ENCODE data around the gene GCLC.

The GCLC gene

DNA sequence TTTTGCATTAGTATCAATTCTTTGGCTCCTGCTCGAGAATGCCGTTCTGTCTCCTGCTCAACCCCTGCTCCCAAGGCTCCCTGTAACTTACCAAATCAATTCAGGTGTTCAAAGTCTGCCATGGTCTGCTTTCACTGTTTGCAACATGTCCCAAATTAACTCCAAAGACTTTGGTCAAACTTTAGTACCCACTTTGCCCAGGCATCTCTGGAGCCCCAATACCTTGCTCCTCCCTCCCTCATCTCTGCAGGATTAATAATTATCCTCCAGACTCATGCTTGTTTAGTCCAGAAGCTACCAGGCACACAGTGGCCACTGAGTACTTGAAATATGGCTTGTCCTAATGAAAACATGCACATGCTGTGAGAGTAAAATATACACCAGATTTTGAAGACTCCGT, 30.2 kb downstream of the GCLC start:
- Histone ChIP-seq H3K79me2 (no peaks in the 10 kb centered on the region), H3K9me3 (ENCODE audit: control insufficient read depth, low read length) (no peaks in the 10 kb centered on the region), H3K4me1 (no peaks in the 10 kb centered on the region), H3K36me3 (ENCODE audit: control insufficient read depth, insufficient read depth, low read length) (no peaks in the 10 kb centered on the region), H3K4me2 (ENCODE audit: low read length) (no peak overlapping the region), H2AFZ (no peak overlapping the region), H3K4me3 (ENCODE audit: low read depth, low read length) (no peak overlapping the region), H3K27ac (no peak overlapping the region), H3K9ac (no peak overlapping the region), H3K27me3 (ENCODE audit: control insufficient read depth, insufficient read depth, low read length) (no peaks in the 10 kb centered on the region)
- TF ChIP-seq, protein P1, sequence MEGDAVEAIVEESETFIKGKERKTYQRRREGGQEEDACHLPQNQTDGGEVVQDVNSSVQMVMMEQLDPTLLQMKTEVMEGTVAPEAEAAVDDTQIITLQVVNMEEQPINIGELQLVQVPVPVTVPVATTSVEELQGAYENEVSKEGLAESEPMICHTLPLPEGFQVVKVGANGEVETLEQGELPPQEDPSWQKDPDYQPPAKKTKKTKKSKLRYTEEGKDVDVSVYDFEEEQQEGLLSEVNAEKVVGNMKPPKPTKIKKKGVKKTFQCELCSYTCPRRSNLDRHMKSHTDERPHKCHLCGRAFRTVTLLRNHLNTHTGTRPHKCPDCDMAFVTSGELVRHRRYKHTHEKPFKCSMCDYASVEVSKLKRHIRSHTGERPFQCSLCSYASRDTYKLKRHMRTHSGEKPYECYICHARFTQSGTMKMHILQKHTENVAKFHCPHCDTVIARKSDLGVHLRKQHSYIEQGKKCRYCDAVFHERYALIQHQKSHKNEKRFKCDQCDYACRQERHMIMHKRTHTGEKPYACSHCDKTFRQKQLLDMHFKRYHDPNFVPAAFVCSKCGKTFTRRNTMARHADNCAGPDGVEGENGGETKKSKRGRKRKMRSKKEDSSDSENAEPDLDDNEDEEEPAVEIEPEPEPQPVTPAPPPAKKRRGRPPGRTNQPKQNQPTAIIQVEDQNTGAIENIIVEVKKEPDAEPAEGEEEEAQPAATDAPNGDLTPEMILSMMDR (IDR thresholded peaks at IDR 0.05), result no peak

DNA sequence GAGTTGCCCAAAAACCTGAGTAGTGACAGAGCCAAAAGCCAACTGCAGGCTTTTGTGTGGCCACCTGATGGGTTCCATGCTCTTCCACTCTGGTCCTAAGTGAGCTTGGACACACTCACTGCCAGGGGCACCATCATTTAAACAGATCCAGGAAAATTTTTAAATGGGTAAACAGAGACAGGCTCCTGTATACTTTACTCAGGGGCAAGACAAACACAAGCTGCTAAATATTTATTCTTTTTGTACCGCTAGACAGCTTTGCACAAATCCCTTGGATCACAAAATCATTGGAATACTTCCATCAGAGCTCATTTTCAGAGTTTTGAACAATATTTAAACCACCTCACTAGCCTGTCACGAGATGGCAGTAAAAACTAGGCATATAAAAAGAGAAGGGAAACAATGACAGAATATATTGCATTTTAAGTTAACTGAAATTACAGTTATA, 31.4 kb downstream of the GCLC start:
- TF ChIP-seq, protein P1 (IDR thresholded peaks at IDR 0.05), result no peak
- Histone ChIP-seq H3K79me2 (no peaks in the 10 kb centered on the region), H2AFZ (no peak overlapping the region), H3K9me3 (ENCODE audit: control insufficient read depth, low read length) (no peaks in the 10 kb centered on the region), H3K27ac (no peak overlapping the region), H3K36me3 (ENCODE audit: control insufficient read depth, insufficient read depth, low read length) (no peaks in the 10 kb centered on the region), H3K4me3 (ENCODE audit: low read depth, low read length) (no peak overlapping the region), H3K27me3 (ENCODE audit: control insufficient read depth, insufficient read depth, low read length) (no peaks in the 10 kb centered on the region), H3K9ac (no peak overlapping the region), H3K4me1 (no peaks in the 10 kb centered on the region), H3K4me2 (ENCODE audit: low read length) (no peak overlapping the region)

DNA sequence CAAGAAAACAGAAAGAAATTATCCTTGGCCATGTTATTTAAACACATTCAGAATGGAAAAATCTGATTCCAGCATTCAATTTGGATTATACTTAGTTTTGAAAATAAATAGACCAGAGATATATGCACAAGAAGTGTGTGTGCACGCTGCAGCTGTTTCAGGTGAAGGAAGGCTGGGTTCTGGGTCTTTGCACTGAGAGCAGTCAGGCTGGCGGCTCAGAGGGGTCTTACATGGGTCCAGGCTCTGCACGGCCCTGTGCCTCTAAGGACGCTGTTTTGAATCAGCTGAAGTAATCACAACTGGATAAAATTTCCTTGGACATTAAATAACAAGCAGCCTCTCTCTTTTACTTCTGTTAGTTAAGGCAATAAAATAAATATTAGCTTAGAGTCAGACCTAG, 31.8 kb downstream of the GCLC start:
- no peaks in the 10 kb centered on the region for H3K27me3 ChIP-seq (ENCODE audit: control insufficient read depth, insufficient read depth, low read length)
- no peaks in the 10 kb centered on the region for H3K36me3 ChIP-seq (ENCODE audit: control insufficient read depth, insufficient read depth, low read length)
- no peaks in the 10 kb centered on the region for H3K79me2 ChIP-seq
- H3K9ac ChIP-seq, result no peak overlapping the region
- no peak overlapping the region for H3K4me2 ChIP-seq (ENCODE audit: low read length)
- H2AFZ ChIP-seq, result no peak overlapping the region
- no peaks in the 10 kb centered on the region for H3K4me1 ChIP-seq
- H3K27ac ChIP-seq, result no peak overlapping the region
- H3K4me3 ChIP-seq (ENCODE audit: low read depth, low read length), result no peak overlapping the region
- H3K9me3 ChIP-seq (ENCODE audit: control insufficient read depth, low read length), result no peaks in the 10 kb centered on the region
- TF ChIP-seq, protein P1 (IDR thresholded peaks at IDR 0.05), result no peak

DNA sequence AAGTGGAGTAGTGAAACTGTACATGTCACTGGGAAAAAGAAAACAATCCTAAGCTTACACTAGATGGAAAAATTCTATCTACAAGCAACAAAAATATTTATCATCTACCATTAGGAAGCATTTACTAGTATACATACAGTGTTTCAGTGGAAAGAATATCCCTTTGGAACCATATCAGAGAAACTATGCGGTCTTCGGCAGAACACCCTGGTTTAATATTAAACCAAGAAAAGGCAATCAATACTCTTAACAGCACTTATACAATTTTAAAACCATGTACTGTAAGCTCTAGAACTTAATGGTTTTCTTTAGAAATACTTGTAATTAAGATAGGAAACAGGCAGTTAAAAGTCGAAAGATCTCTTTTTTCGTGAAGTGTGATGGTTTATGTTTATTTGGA, 32.3 kb downstream of the GCLC start:
- H3K9ac ChIP-seq, result no peak overlapping the region
- no peak overlapping the region for H3K4me2 ChIP-seq (ENCODE audit: low read length)
- no peak overlapping the region for H3K27ac ChIP-seq
- H3K4me1 ChIP-seq, result no peaks in the 10 kb centered on the region
- H3K36me3 ChIP-seq (ENCODE audit: control insufficient read depth, insufficient read depth, low read length), result no peaks in the 10 kb centered on the region
- H3K79me2 ChIP-seq, result no peaks in the 10 kb centered on the region
- TF ChIP-seq, protein P1 (IDR thresholded peaks at IDR 0.05), result no peak
- no peaks in the 10 kb centered on the region for H3K9me3 ChIP-seq (ENCODE audit: control insufficient read depth, low read length)
- H3K4me3 ChIP-seq (ENCODE audit: low read depth, low read length), result no peak overlapping the region
- H2AFZ ChIP-seq, result no peak overlapping the region
- H3K27me3 ChIP-seq (ENCODE audit: control insufficient read depth, insufficient read depth, low read length), result no peaks in the 10 kb centered on the region

DNA sequence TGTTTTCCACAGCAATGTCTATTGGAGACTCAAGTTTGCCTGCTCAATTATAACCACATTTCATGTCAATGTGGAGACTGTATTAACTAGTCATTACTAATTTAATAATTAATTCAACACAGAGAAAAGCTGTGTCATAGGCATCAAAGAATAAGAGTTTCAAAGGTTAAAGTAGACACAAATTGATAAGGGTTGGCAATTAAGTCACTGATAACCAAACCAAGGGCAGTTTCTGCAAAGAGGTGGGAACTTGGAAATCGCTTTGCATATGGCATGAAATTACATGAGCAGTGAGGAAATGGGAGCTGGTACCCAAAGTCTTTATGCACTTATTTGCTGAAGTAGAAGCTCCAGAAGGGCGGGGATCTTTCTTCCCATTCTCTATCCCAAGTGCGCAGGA, 34.2 kb downstream of the GCLC start:
- no peak overlapping the region for H3K9ac ChIP-seq
- H3K79me2 ChIP-seq, result no peaks in the 10 kb centered on the region
- H3K9me3 ChIP-seq (ENCODE audit: control insufficient read depth, low read length), result no peaks in the 10 kb centered on the region
- no peaks in the 10 kb centered on the region for H3K27me3 ChIP-seq (ENCODE audit: control insufficient read depth, insufficient read depth, low read length)
- TF ChIP-seq, protein P1 (IDR thresholded peaks at IDR 0.05), result no peak
- no peak overlapping the region for H3K27ac ChIP-seq
- H3K4me1 ChIP-seq, result no peaks in the 10 kb centered on the region
- H3K36me3 ChIP-seq (ENCODE audit: control insufficient read depth, insufficient read depth, low read length), result no peaks in the 10 kb centered on the region
- no peak overlapping the region for H3K4me2 ChIP-seq (ENCODE audit: low read length)
- H3K4me3 ChIP-seq (ENCODE audit: low read depth, low read length), result no peak overlapping the region
- no peak overlapping the region for H2AFZ ChIP-seq
